Lung (tissue), 12 donors: Measurements from ENCODE around the gene IGFALS. TPM values are rescaled to one million over a fixed set of nuclear protein-coding genes. Genes with fewer than 3 reads are reported as not detected.

ENCODE experiments used
- ATAC-seq: fragments of 200-7000 bp; cut with Tn5 transposase; one replicate; pipeline ENCODE4 v1.9.1; 2020; ENCODE audit warnings: moderate number of reproducible peaks; ENCODE audit not compliant: insufficient read depth, low FRiP score
- DNase-seq, 3 donors: peaks; one replicate each; pipeline ENCODE4 v3.0.0-alpha.2; 2013 to 2017
- H3K27ac ChIP-seq, 2 donors: one replicate each; pipeline ENCODE4 v1.5.1; 2013; ENCODE audit warnings: mild to moderate bottlenecking in 2 of 2, moderate library complexity in 2 of 2, control low read depth in 1 of 2, inconsistent platforms in 1 of 2, low read depth in 1 of 2, low read length in 1 of 2
- H3K27me3 ChIP-seq, 3 donors: one replicate each; pipeline ENCODE4 v1.5.1; 2013; ENCODE audit warnings: low read length in 2 of 3; ENCODE audit not compliant: control insufficient read depth in 3 of 3, insufficient read depth in 3 of 3
- H3K36me3 ChIP-seq, 4 donors: one replicate each; pipeline ENCODE4 v1.5.1; 2013; ENCODE audit warnings: low read length in 4 of 4, mild to moderate bottlenecking in 1 of 4, moderate library complexity in 1 of 4; ENCODE audit not compliant: control insufficient read depth in 4 of 4, insufficient read depth in 4 of 4
- H3K4me1 ChIP-seq, 5 donors: one replicate each; pipeline ENCODE4 v1.5.1; 2013; ENCODE audit warnings: low read length in 5 of 5, mild to moderate bottlenecking in 2 of 5, moderate library complexity in 1 of 5; ENCODE audit not compliant: control insufficient read depth in 5 of 5, insufficient read depth in 5 of 5
- H3K4me3 ChIP-seq: one replicate; pipeline ENCODE4 v1.5.1; 2013; ENCODE audit warnings: mild to moderate bottlenecking, control low read depth, moderate library complexity
- H3K9ac ChIP-seq, 2 donors: one replicate each; pipeline ENCODE4 v1.5.1; 2013; ENCODE audit warnings: low read length in 2 of 2, control low read depth in 1 of 2; ENCODE audit not compliant: insufficient read depth in 1 of 2
- H3K9me3 ChIP-seq, 4 donors: one replicate each; pipeline ENCODE4 v1.5.1; 2013; ENCODE audit warnings: low read length in 3 of 4, mild to moderate bottlenecking in 1 of 4, moderate library complexity in 1 of 4; ENCODE audit not compliant: control insufficient read depth in 4 of 4, insufficient read depth in 3 of 4
- WGBS, 2 donors: extraction: QIAGEN DNeasy Blood & Tissue Kit; methylation state at CpG; one replicate each; pipeline ENCODE4 v1.1.7; 2013; 5-methylcytosine and 5-hydroxymethylcytosine counted together
- polyA plus RNA-seq, 2 donors: library from polyadenylated mRNA; stranded (reverse); fragments of 200-250 nt; gene quantifications; one replicate each; pipeline ENCODE4 v1.2.1, GENCODE V29; 2013
- total RNA-seq, 2 donors: library from RNA; depleted of rRNA in 1 of 2; stranded (reverse); fragments of >200 nt in 1 of 2; gene quantifications; one replicate each; pipeline ENCODE4 v1.2.1, GENCODE V29; 2014 to 2021
- TF ChIP-seq, protein P1 (sequence below): IDR thresholded peaks from 2 replicates; pipeline ENCODE4 v1.5.1; 2012; ENCODE audit warnings: mild to moderate bottlenecking; ENCODE audit errors: control extremely low read depth, extremely low read depth
- donor health status: control.
- donor health status: control.
- donor health status: Bipolar disorder and iron deficiency.
- donor health status: healthy.
- donor health status: DM: yes; HTN: yes; CAD: no.

IGFALS gene
- total and polyA plus RNA-seq, 4 donors: 1.2 to 4.4 (median 1.5) TPM

DNA sequence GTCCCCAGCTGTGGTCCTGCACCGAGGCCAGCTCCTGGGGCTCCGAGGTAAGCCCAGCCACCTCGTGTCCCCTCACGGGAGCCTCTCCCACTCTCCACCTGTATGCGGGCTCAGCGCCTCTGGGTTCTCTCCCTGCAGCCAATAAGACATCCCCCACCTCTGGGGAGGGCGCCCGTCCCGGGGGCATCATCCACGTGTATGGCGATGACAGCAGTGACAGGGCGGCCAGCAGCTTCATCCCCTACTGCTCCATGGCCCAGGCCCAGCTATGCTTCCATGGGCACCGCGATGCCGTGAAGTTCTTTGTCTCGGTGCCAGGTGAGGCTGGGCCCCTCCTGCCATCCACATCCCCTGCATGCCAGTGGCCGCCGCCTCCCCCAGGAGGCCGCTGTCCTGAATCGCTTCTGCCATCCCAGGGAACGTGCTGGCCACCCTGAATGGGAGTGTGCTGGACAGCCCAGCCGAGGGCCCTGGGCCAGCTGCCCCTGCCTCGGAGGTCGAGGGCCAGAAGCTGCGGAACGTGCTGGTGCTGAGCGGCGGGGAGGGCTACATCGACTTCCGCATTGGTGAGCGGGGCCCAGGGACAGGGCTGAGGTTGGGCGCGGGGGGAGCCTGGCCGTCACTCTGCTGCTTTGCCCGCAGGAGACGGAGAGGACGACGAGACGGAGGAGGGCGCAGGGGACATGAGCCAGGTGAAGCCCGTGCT, 25.3 kb downstream of the IGFALS start:
- H3K9me3 ChIP-seq: no peaks in the 10 kb centered on the region
- H3K4me3 ChIP-seq: no peak overlapping the region
- H3K36me3 ChIP-seq: peaks cover 6 to 59% (median 20%) of the 10 kb centered on the region in 4 donors
- no peaks in the 10 kb centered on the region for H3K27me3 ChIP-seq
- no peak for ATAC-seq
- no peak overlapping the region for H3K9ac ChIP-seq
- WGBS, 2 donors: 91 to 92% methylated on average over 41 of the region's 41 CpGs
- no peak for DNase-seq
- H3K27ac ChIP-seq: no peak overlapping the region
- TF ChIP-seq, protein P1, sequence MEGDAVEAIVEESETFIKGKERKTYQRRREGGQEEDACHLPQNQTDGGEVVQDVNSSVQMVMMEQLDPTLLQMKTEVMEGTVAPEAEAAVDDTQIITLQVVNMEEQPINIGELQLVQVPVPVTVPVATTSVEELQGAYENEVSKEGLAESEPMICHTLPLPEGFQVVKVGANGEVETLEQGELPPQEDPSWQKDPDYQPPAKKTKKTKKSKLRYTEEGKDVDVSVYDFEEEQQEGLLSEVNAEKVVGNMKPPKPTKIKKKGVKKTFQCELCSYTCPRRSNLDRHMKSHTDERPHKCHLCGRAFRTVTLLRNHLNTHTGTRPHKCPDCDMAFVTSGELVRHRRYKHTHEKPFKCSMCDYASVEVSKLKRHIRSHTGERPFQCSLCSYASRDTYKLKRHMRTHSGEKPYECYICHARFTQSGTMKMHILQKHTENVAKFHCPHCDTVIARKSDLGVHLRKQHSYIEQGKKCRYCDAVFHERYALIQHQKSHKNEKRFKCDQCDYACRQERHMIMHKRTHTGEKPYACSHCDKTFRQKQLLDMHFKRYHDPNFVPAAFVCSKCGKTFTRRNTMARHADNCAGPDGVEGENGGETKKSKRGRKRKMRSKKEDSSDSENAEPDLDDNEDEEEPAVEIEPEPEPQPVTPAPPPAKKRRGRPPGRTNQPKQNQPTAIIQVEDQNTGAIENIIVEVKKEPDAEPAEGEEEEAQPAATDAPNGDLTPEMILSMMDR: no peak
- H3K4me1 ChIP-seq: peaks cover 0 to 15% (median 0%) of the 10 kb centered on the region in 5 donors

DNA sequence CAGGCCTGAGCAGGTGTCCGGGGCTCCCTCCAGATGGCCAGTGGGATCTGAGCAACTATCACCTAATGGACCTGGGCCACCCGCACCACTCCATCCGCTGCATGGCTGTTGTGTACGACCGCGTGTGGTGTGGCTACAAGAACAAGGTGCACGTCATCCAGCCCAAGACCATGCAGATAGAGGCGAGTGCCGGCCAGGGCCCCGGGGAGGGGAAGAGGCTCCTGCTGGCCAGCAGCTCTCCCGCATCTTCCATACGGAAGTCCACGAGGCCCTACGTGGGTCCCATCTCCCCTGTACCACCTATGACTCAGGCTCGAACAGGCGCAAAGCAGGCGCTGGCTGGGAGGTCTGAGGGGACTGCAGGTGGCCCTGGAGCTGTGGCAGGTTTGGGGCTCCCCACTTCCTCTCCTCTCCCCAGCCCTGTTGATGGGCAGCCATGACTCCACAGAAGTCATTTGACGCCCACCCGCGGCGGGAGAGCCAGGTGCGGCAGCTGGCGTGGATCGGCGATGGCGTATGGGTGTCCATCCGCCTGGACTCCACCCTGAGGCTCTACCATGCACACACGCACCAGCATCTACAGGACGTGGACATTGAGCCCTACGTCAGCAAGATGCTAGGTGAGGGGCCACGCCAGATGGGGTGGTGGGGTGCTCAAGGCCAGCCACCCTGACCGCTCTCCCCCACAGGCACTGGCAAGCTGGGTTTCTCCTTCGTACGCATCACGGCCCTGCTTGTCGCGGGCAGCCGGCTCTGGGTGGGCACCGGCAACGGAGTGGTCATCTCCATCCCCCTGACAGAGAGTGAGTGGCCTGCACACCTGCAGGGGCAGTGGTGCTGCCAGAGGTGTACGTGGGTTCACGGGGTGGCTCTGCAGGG, 26.1 kb downstream of the IGFALS start:
- no peak for ATAC-seq
- Histone ChIP-seq H3K9me3 (no peaks in the 10 kb centered on the region), H3K4me3 (no peak overlapping the region), H3K4me1 (peaks cover 0 to 14% (median 0%) of the 10 kb centered on the region in 5 donors), H3K36me3 (peaks cover 6 to 68% (median 20%) of the 10 kb centered on the region in 4 donors), H3K27ac (no peak overlapping the region), H3K9ac (no peak overlapping the region), H3K27me3 (no peaks in the 10 kb centered on the region)
- 92 to 93% methylated on average over 42 of the region's 42 CpGs for WGBS, 2 donors
- TF ChIP-seq, protein P1: no peak
- no peak for DNase-seq

GRCh38 chr16:1766701-1767100, 26.8 kb downstream of the IGFALS start:
- TF ChIP-seq, protein P1: no peak
- DNase-seq (no peak), ATAC-seq (no peak)
- 92 to 93% methylated on average over 15 to 18 of the region's 18 CpGs for WGBS, 2 donors
- Histone ChIP-seq H3K9ac (no peak overlapping the region), H3K27me3 (no peaks in the 10 kb centered on the region), H3K4me3 (no peak overlapping the region), H3K9me3 (no peaks in the 10 kb centered on the region), H3K4me1 (peaks cover 0 to 8% (median 0%) of the 10 kb centered on the region in 5 donors), H3K36me3 (peaks cover 6 to 72% (median 19%) of the 10 kb centered on the region in 4 donors), H3K27ac (no peak overlapping the region)
